Upper lobe of left lung (tissue), 6 donors: Measurements from ENCODE around the gene PCSK1. TPM values are rescaled to one million over a fixed set of nuclear protein-coding genes. Genes with fewer than 3 reads are reported as not detected.

ENCODE experiments used
- ATAC-seq, 2 donors: fragments of 200-7000 bp; cut with Tn5 transposase; one replicate each; pipeline ENCODE4 v1.9.1; 2022; ENCODE audit warnings: mild to moderate bottlenecking in 2 of 2, moderate library complexity in 2 of 2; ENCODE audit not compliant: low FRiP score in 2 of 2
- DNase-seq, 2 donors: peaks; one replicate each; pipeline ENCODE4 v3.0.0-alpha.2; 2019 to 2020
- H3K27ac ChIP-seq, 4 donors: fragments of 200-600 bp; sonication (generic); one replicate each; pipeline ENCODE4 v1.5.1; 2016 to 2019
- H3K27me3 ChIP-seq, 4 donors: fragments of 200-600 bp; sonication (generic); one replicate each; pipeline ENCODE4 v1.5.1; 2017 to 2019
- H3K36me3 ChIP-seq, 4 donors: fragments of 200-600 bp; sonication (generic); one replicate each; pipeline ENCODE4 v1.5.1; 2016 to 2019
- H3K4me1 ChIP-seq, 4 donors: fragments of 200-600 bp; sonication (generic); one replicate each; pipeline ENCODE4 v1.5.1; 2018 to 2019
- H3K4me3 ChIP-seq, 4 donors: fragments of 200-600 bp; sonication (generic); one replicate each; pipeline ENCODE4 v1.5.1; 2017 to 2019; ENCODE audit warnings: mild to moderate bottlenecking in 2 of 4, moderate library complexity in 1 of 4
- H3K9me3 ChIP-seq, 4 donors: fragments of 200-600 bp; sonication (generic); one replicate each; pipeline ENCODE4 v1.5.1; 2018 to 2019
- CTCF ChIP-seq, 6 experiments: fragments of 450-650 bp in 4 of 6; fragments of 200-600 bp in 2 of 6; sonication (generic) in 2 of 6; IDR thresholded peaks; one replicate each; pipeline ENCODE4 v1.5.1; 2016 to 2019; ENCODE audit warnings: antibody characterized with exemption in 6 of 6
- EP300 ChIP-seq, 4 donors: sonication (generic); formaldehyde crosslinking; IDR thresholded peaks; one replicate each; pipeline ENCODE4 v1.5.1; 2017; ENCODE audit warnings: antibody characterized with exemption in 4 of 4, control low read depth in 2 of 4
- POLR2A ChIP-seq, 4 donors: fragments of 450-650 bp; IDR thresholded peaks; one replicate each; pipeline ENCODE4 v1.5.1; 2016 to 2017; ENCODE audit warnings: antibody characterized with exemption in 4 of 4, mild to moderate bottlenecking in 2 of 4
- POLR2AphosphoS5 ChIP-seq, 2 donors: sonication (generic); formaldehyde crosslinking; IDR thresholded peaks; one replicate each; pipeline ENCODE4 v1.5.1; 2017; ENCODE audit warnings: antibody characterized with exemption in 2 of 2
- WGBS, 2 donors: methylation state at CpG; one replicate each; pipeline ENCODE4 v1.1.5; 2017 to 2018; 5-methylcytosine and 5-hydroxymethylcytosine counted together
- total RNA-seq, 6 donors: library from RNA; depleted of rRNA in 4 of 6; stranded (reverse); fragments of >200 nt in 4 of 6; gene quantifications; one replicate each; pipeline versions ENCODE4 v1.1.0 to v1.2.1, GENCODE V29; 2016 to 2021
- donor health status: DM: no; HTN: no; CAD: no; lungs with moderate emphysema.
- donor health status: DM: no; HTN: yes; CAD: no; lungs with severe emphysema.

PCSK1 gene
- total RNA-seq, 6 donors from 2014 or later = 0.20 to 0.79 (median 0.24) TPM; not detected in 3

- 69 to 77% methylated on average over 4 of the region's 4 CpGs for WGBS, 2 donors
- peaks cover 0 to 9% (median 3%) of the 10 kb centered on the region in 4 donors for H3K4me1 ChIP-seq
- H3K9me3 ChIP-seq = no peaks in the 10 kb centered on the region
- TF ChIP-seq EP300 (IDR thresholded peaks at IDR 0.05) = no peak
- TF ChIP-seq POLR2AphosphoS5 (IDR thresholded peaks at IDR 0.05) = no peak
- no peak for TF ChIP-seq POLR2A (IDR thresholded peaks at IDR 0.05)
- no peak for TF ChIP-seq CTCF (IDR thresholded peaks at IDR 0.05)
- H3K4me3 ChIP-seq = no peak overlapping the region
- H3K27me3 ChIP-seq = no peaks in the 10 kb centered on the region
- DNase-seq (no peak), ATAC-seq (no peak)
- no peaks in the 10 kb centered on the region for H3K36me3 ChIP-seq
- H3K27ac ChIP-seq = no peak overlapping the region
Measured at GRCh38 chr5:96342581-96342980, 90.5 kb downstream of the PCSK1 start.

Other genes starting within 250 kb of the PCSK1 start
- 100 to 1,000 TPM; 233 to 388 (median 270) TPM for gene CAST, start 229.1 kb upstream of the PCSK1 start, total RNA-seq